Activated naive CD4-positive, alpha-beta T cell (primary cell): Measurements from ENCODE around the gene CD7.

Experiments
- DNase-seq, 4 experiments: peaks; one replicate each; lab custom pipeline; 2025; lab: John Stamatoyannopoulos, UW

The CD7 gene

DNA sequence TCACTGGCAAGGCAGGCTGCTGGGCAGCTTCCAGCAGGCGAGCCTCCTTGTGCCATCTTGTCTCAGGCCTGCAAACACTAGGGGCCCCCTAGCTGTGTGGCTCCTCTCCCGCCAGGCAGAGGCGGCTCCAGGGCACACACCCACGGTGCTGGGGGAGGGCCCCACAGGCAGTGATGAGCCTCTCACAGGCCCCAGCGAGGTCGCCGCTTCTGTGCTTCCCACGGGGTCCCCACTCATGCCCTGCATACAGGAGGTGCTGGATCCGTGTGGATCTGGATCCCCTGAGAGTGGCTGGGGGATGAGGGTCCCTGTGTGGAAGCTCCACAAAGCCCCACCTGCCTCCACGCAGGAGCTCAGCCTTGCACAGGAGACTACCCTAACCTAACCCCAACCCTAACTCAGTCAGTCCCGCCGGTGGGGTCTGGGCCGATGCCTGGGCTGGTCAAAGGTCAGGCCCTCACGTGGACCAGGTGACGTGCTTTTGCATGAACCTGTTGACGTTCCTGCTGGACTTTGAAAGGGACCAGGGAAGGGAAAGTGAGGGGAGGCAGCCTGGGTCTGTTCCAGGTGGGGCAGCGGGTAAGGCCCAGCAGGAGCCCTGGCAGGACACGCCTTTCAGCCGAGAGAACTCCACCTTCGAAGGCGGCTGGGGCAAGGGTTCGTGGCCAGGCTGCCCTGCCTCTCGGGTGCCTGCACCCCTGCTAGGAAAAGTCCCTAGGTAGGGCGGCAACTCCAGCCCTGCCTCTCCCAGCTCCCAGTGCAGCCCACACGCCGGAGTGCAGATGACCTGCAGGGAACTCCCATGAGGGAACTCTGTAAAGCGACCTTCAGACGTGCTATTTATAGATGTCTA lies 11.0 kb upstream of the CD7 start:
- no peak for DNase-seq

GRCh38 chr17:82327757-82328140 lies 10.3 kb upstream of the CD7 start:
- no peak for DNase-seq

- no peak for DNase-seq
Measured at GRCh38 chr17:82327289-82327688, 9.9 kb upstream of the CD7 start.

DNA sequence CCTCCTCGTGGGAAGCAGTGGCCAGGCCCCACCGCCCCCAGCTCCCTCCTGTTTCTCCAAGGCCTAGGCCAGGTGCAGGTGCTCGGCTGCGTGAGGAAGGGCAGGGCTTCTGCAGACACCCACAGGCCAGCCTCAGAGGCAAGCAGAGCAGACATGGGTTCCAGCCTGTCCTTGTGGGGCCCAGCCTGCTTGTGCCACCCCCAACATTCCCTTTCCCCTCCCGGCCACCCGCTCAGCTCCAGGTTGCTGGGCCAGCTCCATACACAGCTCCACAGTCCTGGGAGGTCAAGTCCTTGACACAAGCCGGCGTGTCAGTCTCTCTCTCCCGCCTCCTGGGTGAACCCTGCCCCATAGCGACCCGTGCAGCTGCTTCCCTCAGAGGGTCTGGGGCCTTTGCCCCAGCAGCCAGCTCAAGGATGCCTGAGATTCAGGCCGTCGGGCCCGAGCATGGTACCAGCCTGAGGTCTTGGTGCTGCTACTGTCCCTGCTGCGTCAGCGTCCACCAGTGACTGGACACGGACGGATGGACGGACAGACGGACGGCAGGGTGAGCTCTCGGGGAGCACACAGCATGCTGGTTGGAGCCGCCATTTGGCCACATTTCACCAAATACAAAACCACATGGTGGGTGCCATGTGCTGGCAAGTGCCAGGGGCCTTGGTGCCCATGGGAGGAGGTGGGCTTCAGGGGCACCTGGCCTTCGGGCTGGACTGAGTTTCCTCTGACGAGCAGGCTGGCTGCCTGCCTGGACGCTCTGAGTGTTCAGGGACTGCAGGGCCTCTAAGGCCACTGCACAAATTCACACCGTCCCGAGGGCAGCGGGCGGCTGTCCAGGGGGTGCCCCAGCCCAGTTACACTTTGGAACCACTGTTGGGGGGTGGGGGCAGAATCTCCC lies 8.1 kb upstream of the CD7 start:
- DNase-seq: no peak

DNA sequence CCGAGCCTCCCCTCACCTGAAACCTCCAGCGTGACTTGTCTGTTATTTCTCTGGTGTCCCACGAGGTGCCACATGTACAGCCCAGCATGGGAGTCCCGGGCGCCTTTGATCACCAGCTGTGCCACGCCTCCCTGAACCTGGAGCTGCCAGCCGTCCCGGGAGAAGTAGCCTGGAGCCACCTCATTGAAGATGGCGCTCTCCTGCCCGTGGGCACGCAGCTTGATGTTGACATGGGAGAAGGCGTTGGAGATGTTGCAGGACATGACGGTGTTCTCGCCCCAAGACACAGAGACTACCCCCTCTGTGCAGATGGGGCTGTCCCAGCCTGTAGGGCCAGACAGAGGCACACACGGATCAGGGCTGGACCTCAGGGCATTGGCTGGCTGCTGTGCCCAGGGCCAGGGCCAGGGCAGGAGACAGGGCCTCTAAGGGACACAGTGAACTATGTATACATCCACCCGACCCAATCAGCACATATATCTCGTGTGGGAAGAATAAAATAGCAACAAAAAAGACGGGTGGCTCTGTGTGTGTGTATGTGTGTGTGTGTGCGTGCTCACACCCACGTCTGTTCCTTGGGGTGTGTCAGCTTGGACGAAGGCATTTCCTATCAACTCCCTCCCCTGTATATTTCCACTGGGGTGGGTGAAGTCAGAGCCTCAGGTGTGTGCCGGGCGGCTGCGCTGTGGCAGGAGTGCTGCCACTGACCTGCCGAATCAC lies 7.3 kb upstream of the CD7 start:
- DNase-seq: no peak

DNA sequence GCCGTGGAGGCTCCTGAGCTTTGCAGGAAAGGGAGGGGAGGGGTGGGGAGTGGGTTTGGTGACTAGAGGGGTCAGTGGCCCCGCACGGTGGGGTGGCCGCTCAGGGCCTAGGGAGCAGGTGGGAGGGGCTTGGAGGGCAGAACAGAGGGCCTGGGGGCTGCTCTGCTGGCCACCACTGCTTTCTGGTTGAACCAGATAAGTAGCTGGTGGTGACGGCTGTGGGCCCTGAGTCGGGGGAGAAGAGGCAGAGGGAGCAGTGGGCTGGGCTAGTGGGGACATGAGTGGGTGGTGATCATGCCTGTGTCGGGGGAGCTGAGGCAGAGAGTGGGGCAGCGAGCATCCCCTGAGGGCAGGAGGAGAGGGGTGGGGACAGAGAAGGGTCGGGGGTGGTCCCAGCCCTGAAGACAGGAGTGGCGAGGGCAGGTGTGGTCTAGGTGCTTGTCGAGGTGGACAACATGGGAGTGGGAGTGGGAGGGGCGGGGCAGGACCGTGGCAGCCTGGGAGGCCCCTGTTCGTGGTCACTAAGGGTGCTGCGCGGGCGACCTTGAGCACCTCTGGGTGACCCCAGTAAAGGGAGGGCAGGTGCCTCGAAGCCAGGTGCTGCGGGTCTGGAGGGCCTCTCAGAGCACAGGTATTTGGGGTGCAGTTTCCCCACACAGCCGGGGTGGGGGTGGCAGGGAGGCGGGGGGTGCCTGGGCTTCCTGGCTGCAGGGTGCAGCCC lies 6.3 kb upstream of the CD7 start:
- DNase-seq: no peak

DNA sequence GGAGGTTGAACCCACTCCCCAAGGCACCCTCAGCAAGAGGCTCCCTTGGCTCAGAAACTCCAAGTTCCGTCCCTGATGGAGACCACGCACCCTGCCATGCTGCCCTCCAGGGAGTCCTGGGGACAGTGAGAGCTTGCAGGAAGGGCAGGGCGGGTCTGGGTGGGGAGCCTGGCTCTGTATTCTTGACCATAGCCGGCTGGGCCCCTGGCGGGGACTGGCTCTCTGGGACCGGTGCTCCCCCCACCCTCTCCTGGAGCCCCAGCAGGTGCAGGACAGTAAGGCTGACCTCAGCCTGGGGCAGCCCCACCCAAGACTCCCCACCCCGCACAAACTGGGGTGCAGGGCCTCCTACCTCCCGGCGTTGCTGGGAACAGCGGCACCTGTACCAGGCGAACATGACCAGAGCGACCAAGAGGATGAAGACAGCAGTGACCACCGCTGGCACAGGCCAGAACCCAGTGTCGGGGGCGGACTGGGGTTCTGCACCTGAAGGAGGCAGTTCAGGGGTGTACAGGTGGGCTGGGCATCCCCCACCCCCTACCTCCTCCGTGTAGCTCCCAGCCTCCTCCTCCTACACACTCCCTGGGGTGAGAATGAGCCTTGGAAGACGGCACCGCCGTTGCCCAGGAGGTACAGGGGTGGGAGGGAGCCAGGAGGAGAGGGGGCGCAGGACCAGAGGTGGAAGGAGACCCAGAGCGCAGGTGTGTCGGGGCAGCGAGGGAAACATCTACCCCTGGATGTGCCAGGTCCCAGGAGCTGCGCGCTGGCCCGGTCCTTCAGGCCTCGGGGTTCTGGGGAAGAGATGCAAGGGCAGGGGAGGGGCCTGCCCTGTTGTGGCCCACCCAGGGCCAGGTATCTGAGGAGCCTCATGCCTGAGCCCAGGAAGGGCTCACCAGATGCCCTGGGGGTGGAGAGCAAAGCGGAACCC lies 5.4 kb upstream of the CD7 start:
- DNase-seq: no peak

DNA sequence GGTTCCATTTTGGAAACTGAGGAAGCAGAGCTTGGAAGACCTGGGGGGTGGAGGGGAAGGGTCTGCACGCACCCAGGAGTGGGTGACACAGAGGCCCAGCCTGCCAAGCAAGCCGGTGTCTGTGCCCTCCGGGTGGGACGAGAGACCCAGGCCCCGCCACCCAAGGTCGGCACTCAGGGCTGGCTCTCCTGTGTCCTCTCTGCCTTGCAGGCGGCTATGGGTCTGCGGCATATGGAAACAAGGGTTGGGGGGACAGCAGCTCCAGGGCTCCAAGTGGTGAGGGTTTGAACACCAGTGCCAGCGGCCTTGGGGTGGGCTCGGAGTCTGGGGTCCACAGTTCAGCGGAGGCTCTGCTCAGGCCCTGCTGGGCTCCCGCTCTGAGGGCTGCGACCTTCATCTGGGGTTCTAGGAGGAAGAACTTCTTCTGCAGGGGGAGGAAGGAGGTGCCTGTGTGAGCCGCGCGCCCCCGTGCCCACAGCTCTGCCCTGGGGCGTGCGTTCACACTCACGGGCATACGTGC lies 4.6 kb upstream of the CD7 start:
- no peak for DNase-seq

- DNase-seq: peak; percentile 55 to 58 (median 57)
Measured at GRCh38 chr17:82320956-82321927, 3.8 kb upstream of the CD7 start.

GRCh38 chr17:82320140-82320840 lies 2.9 kb upstream of the CD7 start:
- DNase-seq: no peak

DNA sequence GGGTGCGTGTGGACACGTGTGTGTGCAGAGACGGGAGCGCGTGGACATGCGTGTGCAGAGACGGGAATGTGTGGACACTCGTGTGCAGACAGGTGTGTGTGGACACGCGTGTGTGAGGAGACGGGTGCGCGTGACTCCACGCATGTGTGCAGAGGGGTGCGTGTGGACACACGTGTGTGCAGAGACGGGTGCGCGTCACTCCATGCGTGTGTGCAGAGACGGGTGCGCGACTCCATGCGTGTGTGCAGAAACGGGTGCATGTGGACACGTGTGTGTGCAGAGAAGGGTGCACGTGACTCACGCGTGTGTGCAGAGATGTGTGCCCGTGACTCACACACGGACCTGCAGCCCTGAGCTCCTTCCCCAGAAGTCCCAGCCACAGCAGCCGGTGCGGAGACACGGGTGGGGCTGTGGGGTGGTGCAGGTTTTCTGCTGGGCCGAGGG lies 2.2 kb upstream of the CD7 start:
- DNase-seq: no peak

- no peak for DNase-seq
Measured at GRCh38 chr17:82318772-82319606, 1.6 kb upstream of the CD7 start.

DNA sequence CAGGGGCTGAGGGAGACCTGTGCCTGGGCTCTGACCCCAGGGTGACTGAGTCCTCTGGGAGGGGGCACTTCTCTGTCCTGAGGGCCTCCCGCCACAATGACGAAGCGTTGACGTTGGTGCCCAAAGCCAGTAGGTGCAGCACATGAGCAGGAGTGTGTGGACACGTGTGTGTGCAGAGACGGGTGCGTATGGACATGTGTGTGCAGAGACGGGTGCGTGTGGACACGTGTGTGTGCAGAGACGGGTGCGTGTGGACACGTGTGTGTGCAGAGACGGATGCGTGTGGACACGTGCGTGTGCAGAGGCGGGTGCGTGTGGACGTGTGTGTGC lies 726 bp upstream of the CD7 start:
- no peak for DNase-seq

DNA sequence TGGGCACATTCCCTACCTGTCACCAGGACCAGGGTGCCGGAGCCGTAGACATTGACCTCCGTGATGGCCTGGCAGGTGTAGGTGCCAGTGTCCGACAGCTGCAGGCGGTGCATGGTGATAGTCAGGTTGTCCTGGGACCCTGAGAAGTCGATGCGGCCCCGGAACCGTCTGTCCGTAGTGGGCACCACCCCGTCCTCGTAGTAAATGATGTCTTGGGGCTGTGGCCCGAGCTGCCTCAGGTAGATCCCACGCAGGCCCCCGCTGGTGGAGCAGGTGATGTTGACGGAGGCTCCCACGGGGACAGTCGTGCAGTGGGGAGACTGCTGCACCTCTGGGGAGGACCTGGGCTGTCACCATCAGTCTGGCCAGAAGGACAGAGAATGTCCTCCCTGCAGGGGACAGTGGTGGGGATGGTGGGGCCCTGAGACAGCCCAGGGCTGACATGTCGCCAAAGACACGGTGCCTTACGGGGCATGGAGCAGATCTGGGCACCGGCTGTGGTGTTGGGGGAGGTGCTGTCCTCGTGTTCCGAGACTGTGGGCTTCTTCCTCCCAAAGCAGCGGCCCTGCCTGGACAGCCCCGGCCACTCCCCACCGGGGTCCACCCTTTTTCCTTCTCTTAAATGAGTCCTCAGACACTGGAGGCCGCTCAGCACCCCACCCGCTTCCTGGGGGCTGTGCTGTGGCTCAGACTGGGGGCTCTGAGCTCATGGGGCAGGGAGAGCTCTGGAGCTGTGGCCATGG lies 586 bp downstream of the CD7 start:
- peak in 1 of 4 experiments; percentile 44 for DNase-seq

DNA sequence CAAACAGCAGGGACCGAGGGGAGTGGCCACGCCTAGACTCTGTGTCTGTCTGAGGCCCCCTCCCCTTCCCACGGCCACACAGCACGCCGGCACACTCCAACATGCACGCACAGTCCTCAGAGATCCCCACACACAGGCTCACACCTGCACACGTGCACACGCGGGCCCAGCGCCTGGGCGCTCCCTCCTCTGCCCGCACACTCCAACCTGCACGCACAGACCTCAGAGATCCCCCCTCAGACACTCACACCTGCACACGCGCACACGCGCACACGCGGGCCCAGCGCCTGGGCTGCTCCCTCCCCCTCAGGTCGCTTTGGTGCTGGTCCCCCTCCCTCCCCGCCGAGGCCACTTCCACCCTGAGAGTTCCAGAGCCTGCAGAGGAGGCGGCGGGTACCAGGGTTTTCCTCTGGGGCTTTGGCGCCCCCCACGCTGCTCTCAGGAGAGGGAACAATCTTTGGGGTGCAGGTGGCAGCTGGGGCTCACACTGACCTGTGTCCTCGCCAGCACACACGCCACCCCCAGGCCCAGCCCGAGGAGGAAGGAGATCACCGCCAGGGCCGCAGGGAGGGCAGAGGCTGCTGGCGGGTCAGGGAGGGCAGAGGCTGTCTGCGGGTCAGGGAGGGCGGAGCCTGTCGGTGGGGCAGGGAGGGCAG lies 1.6 kb downstream of the CD7 start:
- DNase-seq: peak in 2 of 4 experiments; percentile 40 to 55
